Activated T-cell treated with anti-CD3 and anti-CD28 coated beads, Interleukin-2, amount 50 U/mL, for 4 hours (primary cell): Measurements from ENCODE around the gene TBKBP1. TPM values are rescaled to one million over a fixed set of nuclear protein-coding genes. Genes with fewer than 3 reads are reported as not detected.
"Not testable (repeated sequence)": the region's sequence is repeated elsewhere in the genome, so short reads cannot be mapped to it uniquely, and the experiment has no call there.

Experiments used
- ATAC-seq, 2 donors: fragments of 200-7000 bp; cut with Tn5 transposase; one replicate each; pipeline ENCODE4 v1.10.0; 2021
- DNase-seq: peaks from one replicate; pipeline ENCODE4 v3.0.0-alpha.2; 2020
- H3K27me3 Mint-ChIP-seq: one replicate; pipeline ENCODE4 v1.8.0; 2021; ENCODE audit warnings: low read depth, mixed read lengths
- H3K36me3 Mint-ChIP-seq: one replicate; pipeline ENCODE4 v1.8.0; 2022; ENCODE audit warnings: mixed read lengths; ENCODE audit not compliant: insufficient read depth
- H3K4me1 Mint-ChIP-seq: one replicate; pipeline ENCODE4 v1.8.0; 2021; ENCODE audit warnings: low read depth, mixed read lengths
- H3K4me3 Mint-ChIP-seq: one replicate; pipeline ENCODE4 v1.8.0; 2021; ENCODE audit warnings: mild to moderate bottlenecking, moderate library complexity, mixed read lengths
- H3K9me3 Mint-ChIP-seq: one replicate; pipeline ENCODE4 v1.8.0; 2021; ENCODE audit warnings: mixed read lengths
- total RNA-seq, 3 donors: library from RNA; stranded (reverse); gene quantifications; one replicate each; pipeline ENCODE4 v1.2.1, GENCODE V29; 2021

TBKBP1 gene
- total RNA-seq, 3 donors from 2014 or later = 24.4 to 34.7 (median 24.6) TPM

DNA sequence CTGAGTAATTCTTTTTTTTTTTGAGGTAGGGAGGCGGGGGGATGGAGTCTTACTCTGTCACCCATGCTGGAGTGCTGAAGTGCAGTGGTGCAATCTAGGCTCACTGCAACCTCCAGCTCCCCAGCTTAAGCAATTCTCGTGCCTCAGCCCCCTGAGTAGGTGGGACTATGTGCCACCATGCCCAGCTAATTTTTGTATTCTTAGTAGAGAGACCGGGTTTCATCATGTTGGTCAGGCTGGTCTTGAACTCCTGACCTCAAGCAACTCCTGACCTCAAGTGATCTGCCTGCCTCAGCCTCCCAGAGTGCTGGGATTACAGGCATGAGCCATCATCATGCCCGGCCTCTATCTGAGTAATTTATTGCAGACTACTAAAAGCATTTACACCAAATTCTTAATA is 24.9 kb upstream of the TBKBP1 start:
- peaks cover 20% of the 10 kb centered on the region for H3K4me1 Mint-ChIP-seq
- H3K27me3 Mint-ChIP-seq = no peaks in the 10 kb centered on the region
- no peaks in the 10 kb centered on the region for H3K9me3 Mint-ChIP-seq
- no peak for DNase-seq
- peaks cover 52% of the 10 kb centered on the region for H3K36me3 Mint-ChIP-seq
- ATAC-seq = no peak
- no peak overlapping the region for H3K4me3 Mint-ChIP-seq

DNA sequence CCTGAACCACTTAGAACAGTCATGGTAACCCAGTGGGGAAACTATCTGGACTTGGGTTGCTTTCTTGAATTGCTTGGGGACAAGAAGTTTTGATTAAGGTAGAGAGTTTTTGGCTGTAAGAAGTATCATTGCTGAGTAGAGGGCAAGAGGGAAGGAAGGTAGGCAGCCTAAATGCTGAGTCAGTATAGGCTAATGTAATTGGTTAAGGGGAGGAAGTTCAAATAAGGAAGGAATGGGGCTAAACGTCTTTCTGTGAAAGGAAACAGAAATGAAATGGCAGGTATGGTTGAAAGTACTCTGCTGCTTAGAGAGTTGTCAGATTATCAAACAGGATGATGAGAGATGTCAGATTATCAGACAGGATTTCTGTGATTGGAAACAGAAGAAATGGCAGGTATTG is 23.9 kb upstream of the TBKBP1 start:
- Mint-ChIP-seq H3K36me3 (peaks cover 56% of the 10 kb centered on the region), H3K4me1 (peaks cover 19% of the 10 kb centered on the region), H3K9me3 (no peaks in the 10 kb centered on the region), H3K4me3 (no peak overlapping the region), H3K27me3 (no peaks in the 10 kb centered on the region)
- DNase-seq (no peak), ATAC-seq (peak; percentile 30 to 65)

DNA sequence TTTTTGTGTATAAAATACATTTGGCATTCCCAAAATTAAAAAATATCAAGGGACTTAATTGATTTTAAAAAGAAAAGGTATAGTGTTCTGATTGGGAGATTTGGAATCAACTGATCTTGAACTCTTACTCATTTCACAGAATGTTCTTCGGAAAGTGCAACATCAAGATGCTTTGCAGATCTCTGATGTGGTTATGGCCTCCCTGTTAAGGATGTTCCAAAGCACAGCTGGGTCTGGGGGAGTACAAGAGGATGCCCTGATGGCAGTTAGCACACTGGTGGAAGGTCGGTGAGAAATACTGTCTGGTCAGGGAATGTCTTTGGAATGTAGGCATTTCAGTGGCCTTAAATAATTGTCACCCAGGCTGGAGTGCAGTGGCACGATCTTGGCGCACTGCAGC is 19.5 kb upstream of the TBKBP1 start:
- ATAC-seq (peak; percentile 28 to 41), DNase-seq (no peak)
- H3K9me3 Mint-ChIP-seq = no peaks in the 10 kb centered on the region
- H3K4me3 Mint-ChIP-seq = no peak overlapping the region
- peaks cover 64% of the 10 kb centered on the region for H3K36me3 Mint-ChIP-seq
- H3K4me1 Mint-ChIP-seq = peaks cover 17% of the 10 kb centered on the region
- H3K27me3 Mint-ChIP-seq = no peaks in the 10 kb centered on the region

DNA sequence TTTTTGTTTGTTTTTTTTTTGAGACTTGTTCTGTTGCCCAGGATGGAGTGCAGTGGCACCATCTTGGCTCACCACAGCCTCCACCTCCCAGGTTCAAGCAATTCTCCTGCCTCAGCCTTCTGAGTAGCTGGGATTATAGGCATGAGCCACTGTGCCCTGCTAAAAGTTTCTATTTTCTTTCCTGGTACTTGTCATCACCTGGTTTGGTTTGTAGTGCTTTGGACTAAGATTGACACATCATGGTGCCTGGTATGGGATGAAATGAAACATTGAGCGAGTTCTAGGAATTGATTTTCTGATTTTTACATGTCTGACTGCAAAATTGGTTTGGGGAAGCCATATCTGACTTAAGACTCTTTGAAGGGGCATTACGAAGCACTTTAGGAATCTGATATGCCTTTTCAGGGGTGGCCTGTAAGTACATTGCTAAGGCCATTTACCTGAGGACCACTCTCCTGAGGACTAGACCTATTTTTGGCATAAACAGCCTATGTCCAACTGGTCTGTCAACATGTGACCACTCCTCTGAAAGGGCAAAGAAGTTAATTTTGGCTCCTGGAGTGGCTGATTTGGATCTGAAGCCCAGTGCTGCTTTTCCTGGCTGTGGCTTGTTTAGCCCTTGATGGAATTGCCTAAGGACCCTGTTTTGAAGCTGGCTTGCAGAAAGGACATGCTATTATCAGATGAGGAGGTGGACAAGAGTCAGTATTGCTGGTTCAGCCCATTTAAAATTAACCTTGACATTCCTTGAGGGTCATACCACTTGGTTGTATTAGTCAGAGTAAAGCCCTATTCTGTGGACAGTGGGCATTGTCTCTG is 18.4 kb upstream of the TBKBP1 start:
- Mint-ChIP-seq H3K36me3 (peaks cover 61% of the 10 kb centered on the region), H3K9me3 (no peaks in the 10 kb centered on the region), H3K4me3 (no peak overlapping the region), H3K4me1 (peaks cover 9% of the 10 kb centered on the region), H3K27me3 (no peaks in the 10 kb centered on the region)
- DNase-seq (no peak), ATAC-seq (no peak)

- ATAC-seq (no peak), DNase-seq (no peak)
- H3K36me3 Mint-ChIP-seq = peaks cover 60% of the 10 kb centered on the region
- H3K27me3 Mint-ChIP-seq = no peaks in the 10 kb centered on the region
- H3K4me1 Mint-ChIP-seq = peaks cover 9% of the 10 kb centered on the region
- H3K4me3 Mint-ChIP-seq = no peak overlapping the region
- H3K9me3 Mint-ChIP-seq = no peaks in the 10 kb centered on the region
Observed at GRCh38 chr17:47676199-47676472, 17.8 kb upstream of the TBKBP1 start.

DNA sequence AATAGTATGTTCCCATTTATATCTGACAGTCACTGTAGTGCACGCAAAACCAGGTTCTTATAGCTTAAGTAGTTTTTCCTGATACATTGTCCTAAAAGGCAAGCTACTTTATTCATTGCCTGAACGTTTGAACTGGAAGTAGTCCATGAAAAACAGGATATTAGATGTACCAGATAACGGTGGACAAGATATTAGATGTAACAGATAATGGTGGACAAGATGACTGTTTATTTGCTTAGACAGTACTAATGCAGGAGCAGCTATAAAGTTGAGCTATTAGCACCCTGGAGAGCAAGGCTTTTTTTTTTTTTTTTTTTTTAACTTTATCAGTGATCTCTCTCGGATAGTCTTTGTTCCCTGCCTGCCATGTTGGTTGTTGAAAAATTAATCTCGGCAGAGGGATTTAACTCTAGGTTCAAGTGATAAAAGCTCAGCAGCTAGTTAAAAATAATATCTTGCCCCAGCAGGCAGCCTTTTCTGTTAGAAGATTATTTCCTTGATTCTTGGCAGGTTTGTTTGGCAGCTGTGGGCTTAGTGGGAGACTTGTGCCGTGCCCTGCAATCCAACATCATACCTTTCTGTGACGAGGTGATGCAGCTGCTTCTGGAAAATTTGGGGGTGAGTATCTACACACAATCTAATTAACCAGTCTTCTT is 17.3 kb upstream of the TBKBP1 start:
- DNase-seq (no peak), ATAC-seq (no peak)
- Mint-ChIP-seq H3K27me3 (no peaks in the 10 kb centered on the region), H3K4me3 (no peak overlapping the region), H3K36me3 (peaks cover 60% of the 10 kb centered on the region), H3K4me1 (peaks cover 9% of the 10 kb centered on the region), H3K9me3 (no peaks in the 10 kb centered on the region)

DNA sequence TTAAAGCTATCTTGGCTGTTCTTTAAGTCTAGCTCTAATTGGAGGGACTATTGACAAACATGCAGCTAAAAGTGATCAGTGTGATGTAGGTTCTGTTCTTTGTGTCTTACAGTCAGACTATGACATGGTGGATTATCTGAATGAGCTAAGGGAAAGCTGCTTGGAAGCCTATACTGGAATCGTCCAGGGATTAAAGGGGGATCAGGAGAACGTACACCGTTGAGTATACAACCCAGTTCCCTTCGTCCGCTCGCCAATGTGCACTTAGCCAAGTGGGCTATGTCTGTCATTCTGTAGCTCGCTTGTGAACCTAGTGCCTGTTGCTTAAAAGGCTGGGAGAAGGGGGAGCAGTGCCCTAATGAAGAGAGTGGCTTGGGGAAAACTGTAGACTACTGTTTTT is 15.8 kb upstream of the TBKBP1 start:
- no peaks in the 10 kb centered on the region for H3K27me3 Mint-ChIP-seq
- peaks cover 11% of the 10 kb centered on the region for H3K4me1 Mint-ChIP-seq
- ATAC-seq = no peak
- peaks cover 67% of the 10 kb centered on the region for H3K36me3 Mint-ChIP-seq
- DNase-seq = no peak
- no peaks in the 10 kb centered on the region for H3K9me3 Mint-ChIP-seq
- H3K4me3 Mint-ChIP-seq = no peak overlapping the region

DNA sequence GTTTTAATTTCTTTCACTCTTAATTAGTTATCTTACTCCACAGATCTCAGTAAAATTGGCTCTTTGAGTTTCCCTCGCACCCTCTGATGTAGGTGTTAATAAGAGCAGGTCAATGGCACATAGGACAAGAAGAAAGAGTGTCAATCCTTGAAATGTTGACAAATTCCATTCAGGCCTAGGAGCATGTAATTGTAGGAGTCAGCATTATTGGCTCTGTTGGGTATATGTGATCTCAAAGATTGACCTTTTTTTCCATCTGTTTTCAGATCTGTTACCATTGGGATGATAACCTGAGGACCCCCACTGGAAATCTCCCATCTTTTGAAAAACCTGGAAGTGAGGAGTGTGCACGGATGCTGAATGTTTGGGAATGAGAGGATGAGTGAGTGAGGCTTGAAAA is 11.8 kb upstream of the TBKBP1 start:
- no peaks in the 10 kb centered on the region for H3K9me3 Mint-ChIP-seq
- no peaks in the 10 kb centered on the region for H3K27me3 Mint-ChIP-seq
- no peak overlapping the region for H3K4me3 Mint-ChIP-seq
- H3K4me1 Mint-ChIP-seq = peaks cover 5% of the 10 kb centered on the region
- DNase-seq = no peak
- ATAC-seq = no peak
- H3K36me3 Mint-ChIP-seq = peaks cover 57% of the 10 kb centered on the region

- not testable (repeated sequence) for DNase-seq, ATAC-seq, H3K4me1 Mint-ChIP-seq, H3K4me3 Mint-ChIP-seq, H3K27me3 Mint-ChIP-seq, H3K9me3 Mint-ChIP-seq
- peaks cover 54% of the 10 kb centered on the region for H3K36me3 Mint-ChIP-seq
Observed at GRCh38 chr17:47682727-47683126, 11.2 kb upstream of the TBKBP1 start.

- H3K4me3 Mint-ChIP-seq = no peak overlapping the region
- H3K9me3 Mint-ChIP-seq = no peaks in the 10 kb centered on the region
- DNase-seq (no peak), ATAC-seq (no peak)
- H3K27me3 Mint-ChIP-seq = no peaks in the 10 kb centered on the region
- H3K4me1 Mint-ChIP-seq = peaks cover 5% of the 10 kb centered on the region
- peaks cover 48% of the 10 kb centered on the region for H3K36me3 Mint-ChIP-seq
Observed at GRCh38 chr17:47684025-47684424, 9.9 kb upstream of the TBKBP1 start.

- DNase-seq (no peak), ATAC-seq (no peak)
- Mint-ChIP-seq H3K27me3 (no peaks in the 10 kb centered on the region), H3K36me3 (peaks cover 48% of the 10 kb centered on the region), H3K4me1 (peaks cover 5% of the 10 kb centered on the region), H3K4me3 (no peak overlapping the region), H3K9me3 (no peaks in the 10 kb centered on the region)
Observed at GRCh38 chr17:47684535-47685193, 9.3 kb upstream of the TBKBP1 start.

- ATAC-seq (no peak), DNase-seq (no peak)
- no peaks in the 10 kb centered on the region for H3K9me3 Mint-ChIP-seq
- H3K27me3 Mint-ChIP-seq = no peaks in the 10 kb centered on the region
- no peak overlapping the region for H3K4me3 Mint-ChIP-seq
- peaks cover 38% of the 10 kb centered on the region for H3K36me3 Mint-ChIP-seq
- H3K4me1 Mint-ChIP-seq = peaks cover 11% of the 10 kb centered on the region
Observed at GRCh38 chr17:47685556-47686275, 8.2 kb upstream of the TBKBP1 start.

GRCh38 chr17:47686276-47686635 is 7.7 kb upstream of the TBKBP1 start:
- no peak for DNase-seq
- peaks cover 37% of the 10 kb centered on the region for H3K36me3 Mint-ChIP-seq
- no peak for ATAC-seq
- no peaks in the 10 kb centered on the region for H3K9me3 Mint-ChIP-seq
- H3K4me1 Mint-ChIP-seq = peaks cover 11% of the 10 kb centered on the region
- no peaks in the 10 kb centered on the region for H3K27me3 Mint-ChIP-seq
- no peak overlapping the region for H3K4me3 Mint-ChIP-seq

- Mint-ChIP-seq H3K4me3 (no peak overlapping the region), H3K36me3 (peaks cover 37% of the 10 kb centered on the region), H3K27me3 (no peaks in the 10 kb centered on the region), H3K4me1 (peaks cover 12% of the 10 kb centered on the region), H3K9me3 (no peaks in the 10 kb centered on the region)
- ATAC-seq (no peak), DNase-seq (no peak)
Observed at GRCh38 chr17:47686664-47687327, 7.2 kb upstream of the TBKBP1 start.
